ENCODE data around the gene TMEM79.

TMEM79 gene, protein sequence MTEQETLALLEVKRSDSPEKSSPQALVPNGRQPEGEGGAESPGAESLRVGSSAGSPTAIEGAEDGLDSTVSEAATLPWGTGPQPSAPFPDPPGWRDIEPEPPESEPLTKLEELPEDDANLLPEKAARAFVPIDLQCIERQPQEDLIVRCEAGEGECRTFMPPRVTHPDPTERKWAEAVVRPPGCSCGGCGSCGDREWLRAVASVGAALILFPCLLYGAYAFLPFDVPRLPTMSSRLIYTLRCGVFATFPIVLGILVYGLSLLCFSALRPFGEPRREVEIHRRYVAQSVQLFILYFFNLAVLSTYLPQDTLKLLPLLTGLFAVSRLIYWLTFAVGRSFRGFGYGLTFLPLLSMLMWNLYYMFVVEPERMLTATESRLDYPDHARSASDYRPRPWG

DNA sequence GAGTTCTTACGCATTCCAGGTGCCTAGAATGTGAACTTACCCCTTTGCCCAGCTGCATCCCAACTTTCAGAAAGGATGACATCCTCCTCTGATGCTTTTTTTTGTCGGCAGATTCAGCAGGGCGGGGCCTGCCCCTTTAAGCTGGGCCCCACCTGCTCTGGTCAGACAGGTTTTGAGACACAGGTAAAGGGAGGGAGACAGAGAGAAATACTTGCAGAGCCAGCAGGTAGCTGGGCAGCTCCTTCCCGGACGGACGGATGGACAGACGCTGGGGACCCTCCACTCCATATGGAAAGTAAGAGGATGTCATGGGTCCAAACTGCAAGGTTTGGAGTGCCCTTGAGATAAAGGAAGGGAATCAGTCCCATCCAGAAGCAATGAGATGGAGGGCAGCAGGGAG, at the start of gene TMEM79:
Gene TMEM79 (plus strand): TSS at position 214 of the 400 bp plus-strand sequence. CDS start 902 bp downstream, outside the sequence.
- TF ChIP-seq, protein P1, sequence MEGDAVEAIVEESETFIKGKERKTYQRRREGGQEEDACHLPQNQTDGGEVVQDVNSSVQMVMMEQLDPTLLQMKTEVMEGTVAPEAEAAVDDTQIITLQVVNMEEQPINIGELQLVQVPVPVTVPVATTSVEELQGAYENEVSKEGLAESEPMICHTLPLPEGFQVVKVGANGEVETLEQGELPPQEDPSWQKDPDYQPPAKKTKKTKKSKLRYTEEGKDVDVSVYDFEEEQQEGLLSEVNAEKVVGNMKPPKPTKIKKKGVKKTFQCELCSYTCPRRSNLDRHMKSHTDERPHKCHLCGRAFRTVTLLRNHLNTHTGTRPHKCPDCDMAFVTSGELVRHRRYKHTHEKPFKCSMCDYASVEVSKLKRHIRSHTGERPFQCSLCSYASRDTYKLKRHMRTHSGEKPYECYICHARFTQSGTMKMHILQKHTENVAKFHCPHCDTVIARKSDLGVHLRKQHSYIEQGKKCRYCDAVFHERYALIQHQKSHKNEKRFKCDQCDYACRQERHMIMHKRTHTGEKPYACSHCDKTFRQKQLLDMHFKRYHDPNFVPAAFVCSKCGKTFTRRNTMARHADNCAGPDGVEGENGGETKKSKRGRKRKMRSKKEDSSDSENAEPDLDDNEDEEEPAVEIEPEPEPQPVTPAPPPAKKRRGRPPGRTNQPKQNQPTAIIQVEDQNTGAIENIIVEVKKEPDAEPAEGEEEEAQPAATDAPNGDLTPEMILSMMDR (IDR thresholded peaks at IDR 0.05; ENCODE audit: insufficient read depth, low read length, missing control alignments) = no peak
- CTCF ChIA-PET = interaction anchor here (1.0 to 2.0 kb wide), 5 partner anchors 22 to 59 kb away, joined by 3 to 6 read pairs (median 3); no protein-coding TSS in a partner anchor
- peak within 1 kb of the TSS; percentile 86 for H3K4me3 ChIP-seq (ENCODE audit: low read depth, low read length)
- DNase-seq (ENCODE audit: low read depth, low spot score) = no peak
- POLR2A ChIA-PET = interaction anchor here (0.5 to 1.9 kb wide), 3 partner anchors 10 to 19 kb away, joined by 3 to 7 read pairs (median 3); partner anchors contain the start of gene GLMP

DNA sequence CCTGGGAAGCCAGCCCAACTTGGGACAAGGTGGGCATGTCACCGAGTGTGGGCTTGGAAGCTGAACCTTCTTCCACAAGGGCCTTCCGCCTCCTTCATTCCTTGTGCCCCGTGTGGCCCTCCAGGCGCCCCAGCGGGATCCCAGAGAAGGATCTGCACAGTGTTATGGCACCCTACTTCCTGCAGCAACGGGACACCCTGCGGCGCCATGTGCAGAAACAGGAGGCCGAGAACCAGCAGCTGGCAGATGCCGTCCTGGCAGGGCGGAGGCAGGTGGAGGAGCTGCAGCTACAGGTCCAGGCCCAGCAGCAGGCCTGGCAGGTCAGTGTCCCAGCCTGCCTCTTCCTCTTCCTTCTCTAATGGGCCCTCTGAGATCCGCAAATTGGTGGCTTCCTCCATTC, 48.0 kb upstream of the TMEM79 start:
- POLR2A ChIA-PET = no interaction called here
- H3K4me3 ChIP-seq (ENCODE audit: low read depth, low read length) = no peak overlapping the region
- TF ChIP-seq, protein P1 (IDR thresholded peaks at IDR 0.05; ENCODE audit: insufficient read depth, low read length, missing control alignments) = no peak
- DNase-seq (ENCODE audit: low read depth, low spot score) = no peak
- CTCF ChIA-PET = interaction anchor here (4.4 kb wide), 1 partner anchor 10 kb away, joined by 22 read pairs; no protein-coding TSS in a partner anchor

DNA sequence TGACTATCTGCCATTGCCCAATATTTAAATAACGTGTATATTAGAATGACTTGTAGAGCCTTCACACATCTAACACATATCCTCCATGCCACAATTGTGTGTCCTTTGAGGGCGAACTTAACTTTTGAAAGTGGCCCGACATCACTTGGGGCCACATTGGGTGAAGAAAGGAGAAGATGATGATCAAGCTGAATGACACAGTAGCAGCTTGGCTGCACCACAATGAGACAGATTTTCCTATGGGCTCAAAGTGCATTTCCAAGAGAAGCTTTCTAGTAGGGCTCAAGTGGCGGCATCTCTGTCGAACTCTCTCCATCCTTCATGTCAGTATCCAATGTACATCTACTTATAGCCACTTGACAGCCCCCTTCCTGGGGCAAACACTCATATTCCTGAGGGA, 45.9 kb upstream of the TMEM79 start:
- CTCF ChIA-PET = interaction anchor here (1.7 to 4.4 kb wide), 3 partner anchors 12 to 148 kb away, joined by 6 to 22 read pairs (median 6); no protein-coding TSS in a partner anchor
- no peak for DNase-seq (ENCODE audit: low read depth, low spot score)
- TF ChIP-seq, protein P1 (IDR thresholded peaks at IDR 0.05; ENCODE audit: insufficient read depth, low read length, missing control alignments) = no peak
- no peak overlapping the region for H3K4me3 ChIP-seq (ENCODE audit: low read depth, low read length)
- POLR2A ChIA-PET = no interaction called here

DNA sequence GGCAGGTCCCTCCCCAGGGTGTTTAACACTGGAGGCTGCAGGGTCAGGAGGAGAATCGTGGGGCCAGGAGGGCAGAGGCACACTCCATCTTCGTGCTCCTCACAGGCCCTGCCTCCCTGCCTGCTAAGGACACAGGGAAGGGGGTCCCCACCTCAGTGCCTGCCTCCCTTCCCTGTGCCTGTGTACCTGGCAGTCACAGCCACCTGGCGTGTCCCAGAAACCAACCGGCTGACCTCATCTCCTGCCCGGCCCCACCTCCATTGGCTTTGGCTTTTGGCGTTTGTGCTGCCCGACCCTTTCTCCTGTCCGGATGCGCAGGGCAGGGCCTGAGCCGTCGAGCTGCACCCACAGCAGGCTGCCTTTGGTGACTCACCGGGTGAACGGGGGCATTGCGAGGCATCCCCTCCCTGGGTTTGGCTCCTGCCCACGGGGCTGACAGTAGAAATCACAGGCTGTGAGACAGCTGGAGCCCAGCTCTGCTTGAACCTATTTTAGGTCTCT, 42.8 kb upstream of the TMEM79 start:
- POLR2A ChIA-PET = no interaction called here
- CTCF ChIA-PET = interaction anchor here (1.5 kb wide), 1 partner anchor 16 kb away, joined by 3 read pairs; no protein-coding TSS in a partner anchor
- H3K4me3 ChIP-seq (ENCODE audit: low read depth, low read length) = no peak overlapping the region
- TF ChIP-seq, protein P1 (IDR thresholded peaks at IDR 0.05; ENCODE audit: insufficient read depth, low read length, missing control alignments) = no peak
- DNase-seq (ENCODE audit: low read depth, low spot score) = no peak

DNA sequence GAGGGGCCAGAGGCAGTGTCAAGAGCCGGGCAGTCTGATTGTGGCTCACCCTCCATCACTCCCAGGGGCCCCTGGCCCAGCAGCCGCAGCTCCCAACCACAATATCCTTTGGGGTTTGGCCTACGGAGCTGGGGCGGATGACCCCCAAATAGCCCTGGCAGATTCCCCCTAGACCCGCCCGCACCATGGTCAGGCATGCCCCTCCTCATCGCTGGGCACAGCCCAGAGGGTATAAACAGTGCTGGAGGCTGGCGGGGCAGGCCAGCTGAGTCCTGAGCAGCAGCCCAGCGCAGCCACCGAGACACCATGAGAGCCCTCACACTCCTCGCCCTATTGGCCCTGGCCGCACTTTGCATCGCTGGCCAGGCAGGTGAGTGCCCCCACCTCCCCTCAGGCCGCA, 42.2 kb upstream of the TMEM79 start, which contains the start of gene BGLAP:
Gene BGLAP (plus strand): TSS at position 259 of the 400 bp plus-strand sequence. CDS start 48 bp downstream, at position 307.
- no peak for DNase-seq (ENCODE audit: low read depth, low spot score)
- no peak within 1 kb of the TSS for H3K4me3 ChIP-seq (ENCODE audit: low read depth, low read length)
- TF ChIP-seq, protein P1 (IDR thresholded peaks at IDR 0.05; ENCODE audit: insufficient read depth, low read length, missing control alignments) = no peak
- ChIA-PET POLR2A (no interaction called here), CTCF (interaction anchor here (1.5 kb wide), 1 partner anchor 17 kb away, joined by 3 read pairs; no protein-coding TSS in a partner anchor)

DNA sequence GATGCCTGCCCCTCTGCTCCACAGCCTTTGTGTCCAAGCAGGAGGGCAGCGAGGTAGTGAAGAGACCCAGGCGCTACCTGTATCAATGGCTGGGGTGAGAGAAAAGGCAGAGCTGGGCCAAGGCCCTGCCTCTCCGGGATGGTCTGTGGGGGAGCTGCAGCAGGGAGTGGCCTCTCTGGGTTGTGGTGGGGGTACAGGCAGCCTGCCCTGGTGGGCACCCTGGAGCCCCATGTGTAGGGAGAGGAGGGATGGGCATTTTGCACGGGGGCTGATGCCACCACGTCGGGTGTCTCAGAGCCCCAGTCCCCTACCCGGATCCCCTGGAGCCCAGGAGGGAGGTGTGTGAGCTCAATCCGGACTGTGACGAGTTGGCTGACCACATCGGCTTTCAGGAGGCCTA, 41.4 kb upstream of the TMEM79 start:
- ChIA-PET POLR2A (interaction anchor here (0.6 kb wide), 1 partner anchor 18 kb away, joined by 3 read pairs; no protein-coding TSS in a partner anchor), CTCF (no interaction called here)
- no peak for DNase-seq (ENCODE audit: low read depth, low spot score)
- H3K4me3 ChIP-seq (ENCODE audit: low read depth, low read length) = no peak overlapping the region
- TF ChIP-seq, protein P1 (IDR thresholded peaks at IDR 0.05; ENCODE audit: insufficient read depth, low read length, missing control alignments) = no peak
